ENCODE measurements around the gene NNMT. TPM values are rescaled to one million over a fixed set of nuclear protein-coding genes. Genes with fewer than 3 reads are reported as not detected.

The NNMT gene
- total RNA-seq, 1 experiment from 2014 or later = not detected

DNA sequence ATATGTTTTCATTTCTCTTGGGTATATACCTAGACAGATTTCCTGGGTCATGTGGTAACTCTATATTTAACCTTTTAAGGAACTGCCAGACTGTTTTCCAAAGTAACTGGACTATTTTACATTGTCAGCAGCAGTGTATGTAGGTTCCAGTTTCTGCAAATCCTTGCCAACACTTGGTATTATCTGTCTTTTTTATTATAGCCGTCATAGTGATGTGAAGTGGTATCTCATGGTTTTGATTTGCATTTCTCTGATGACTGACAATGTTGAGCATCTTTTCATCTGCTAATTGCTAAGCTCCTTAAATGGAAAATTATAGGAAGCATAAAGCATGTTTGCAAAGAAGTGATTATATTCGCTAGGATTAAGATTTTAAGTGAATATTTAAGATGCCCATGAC lies 13.9 kb downstream of the NNMT start:
- H4K8ac ChIP-seq (replicated peaks; ENCODE audit: insufficient read length, low read depth, low read length) = no peak overlapping the region
- H3K27me3 ChIP-seq (ENCODE audit: insufficient read depth, low read length) = no peaks in the 10 kb centered on the region
- H2AK5ac ChIP-seq (ENCODE audit: insufficient read length, low read length) = no peak overlapping the region
- TF ChIP-seq, protein P1, sequence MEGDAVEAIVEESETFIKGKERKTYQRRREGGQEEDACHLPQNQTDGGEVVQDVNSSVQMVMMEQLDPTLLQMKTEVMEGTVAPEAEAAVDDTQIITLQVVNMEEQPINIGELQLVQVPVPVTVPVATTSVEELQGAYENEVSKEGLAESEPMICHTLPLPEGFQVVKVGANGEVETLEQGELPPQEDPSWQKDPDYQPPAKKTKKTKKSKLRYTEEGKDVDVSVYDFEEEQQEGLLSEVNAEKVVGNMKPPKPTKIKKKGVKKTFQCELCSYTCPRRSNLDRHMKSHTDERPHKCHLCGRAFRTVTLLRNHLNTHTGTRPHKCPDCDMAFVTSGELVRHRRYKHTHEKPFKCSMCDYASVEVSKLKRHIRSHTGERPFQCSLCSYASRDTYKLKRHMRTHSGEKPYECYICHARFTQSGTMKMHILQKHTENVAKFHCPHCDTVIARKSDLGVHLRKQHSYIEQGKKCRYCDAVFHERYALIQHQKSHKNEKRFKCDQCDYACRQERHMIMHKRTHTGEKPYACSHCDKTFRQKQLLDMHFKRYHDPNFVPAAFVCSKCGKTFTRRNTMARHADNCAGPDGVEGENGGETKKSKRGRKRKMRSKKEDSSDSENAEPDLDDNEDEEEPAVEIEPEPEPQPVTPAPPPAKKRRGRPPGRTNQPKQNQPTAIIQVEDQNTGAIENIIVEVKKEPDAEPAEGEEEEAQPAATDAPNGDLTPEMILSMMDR (conservative IDR thresholded peaks at IDR 0.05) = no peak
- H3K56ac ChIP-seq (ENCODE audit: insufficient read length, low read depth, low read length) = no peak overlapping the region
- WGBS (ENCODE audit: extremely low coverage, insufficient read length, low lambda C conversion rate) = no CpG with 5 or more reads among the region's 2 CpGs
- H2BK120ac ChIP-seq (ENCODE audit: low read depth, low read length, poor library complexity, severe bottlenecking) = no peak overlapping the region
- no peak overlapping the region for H2BK5ac ChIP-seq (ENCODE audit: insufficient read length, low read length)
- no peak overlapping the region for H2AFZ ChIP-seq (ENCODE audit: low read length)
- no peaks in the 10 kb centered on the region for H3K9me3 ChIP-seq (ENCODE audit: control insufficient read depth, low read depth, low read length)
- no peak overlapping the region for H2BK12ac ChIP-seq (ENCODE audit: insufficient read length, low read depth, low read length)
- peaks cover 12% of the 10 kb centered on the region for H3K27me3 Mint-ChIP-seq (ENCODE audit: low read depth)
- no peak overlapping the region for H3K4me3 Mint-ChIP-seq
- H3K4me1 ChIP-seq (ENCODE audit: insufficient read depth, low read length) = no peaks in the 10 kb centered on the region
- no peaks in the 10 kb centered on the region for H3K79me2 ChIP-seq (ENCODE audit: insufficient read depth, low read length)
- H3K4me1 Mint-ChIP-seq = peaks cover 5 to 10% of the 10 kb centered on the region in 2 experiments; a peak in 3 of 4 replicates
- H3K27ac Mint-ChIP-seq = no peak overlapping the region
- no peak overlapping the region for H3K4ac ChIP-seq (ENCODE audit: low read depth, low read length)
- H3K14ac ChIP-seq (ENCODE audit: insufficient read depth, low read length) = no peak overlapping the region
- H4K5ac ChIP-seq (ENCODE audit: insufficient read length, low read depth, low read length) = no peak overlapping the region
- no peak overlapping the region for H3K23ac ChIP-seq (ENCODE audit: insufficient read length, low read depth, low read length)
- no peak overlapping the region for H3K4me2 ChIP-seq (ENCODE audit: insufficient read depth, insufficient read length, low read length)
- no peak overlapping the region for H2BK15ac ChIP-seq (ENCODE audit: low read depth, low read length)
- H3K9me3 Mint-ChIP-seq = no peaks in the 10 kb centered on the region; a peak in 1 of 5 replicates
- no peak for DNase-seq
- no peaks in the 10 kb centered on the region for H3K23me2 ChIP-seq (ENCODE audit: insufficient read length, low read depth, low read length, poor library complexity, severe bottlenecking)
- H3K27ac ChIP-seq (ENCODE audit: insufficient read length, low read depth, low read length) = no peak overlapping the region
- no peak overlapping the region for H3K9ac ChIP-seq (ENCODE audit: extremely low read depth, insufficient read length, low read length)
- no peaks in the 10 kb centered on the region for H3K36me3 Mint-ChIP-seq (ENCODE audit: insufficient read depth in 1 of 3, low read depth in 3 of 3)
- no peak overlapping the region for H3T11ph ChIP-seq (ENCODE audit: low read length)
- H4K20me1 ChIP-seq (ENCODE audit: control insufficient read depth, insufficient read depth, insufficient read length) = no peaks in the 10 kb centered on the region
- H2BK20ac ChIP-seq (ENCODE audit: low read depth, low read length, poor library complexity, severe bottlenecking) = no peak overlapping the region
- H3K79me1 ChIP-seq (ENCODE audit: insufficient read depth, low read depth, low read length, poor library complexity, severe bottlenecking) = no peaks in the 10 kb centered on the region
- H4K91ac ChIP-seq (ENCODE audit: insufficient read length, low read depth, low read length) = no peak overlapping the region
- no peak overlapping the region for H3K18ac ChIP-seq (ENCODE audit: insufficient read length, low read depth, low read length)
